Astrocyte (in vitro differentiated cells and primary cell): ENCODE measurements around the gene VSTM2B. TPM values are rescaled to one million over a fixed set of nuclear protein-coding genes. Genes with fewer than 3 reads are reported as not detected.

ENCODE experiments used
- DNase-seq: peaks from one replicate; pipeline ENCODE4 v3.0.0-alpha.2; 2010; ENCODE audit warnings: low read depth
- FAIRE-seq: peaks from 2 replicates; lab custom pipeline; 2011; peaks lifted over from hg19 to GRCh38; lab: Jason Lieb, UNC
- H2AFZ ChIP-seq: 2 replicates; pipeline ENCODE4 v1.6.0; 2012; ENCODE audit warnings: low read depth, low read length, inconsistent platforms
- H3K27ac ChIP-seq: 2 replicates; pipeline ENCODE4 v1.5.1; 2011; ENCODE audit warnings: low read depth, low read length, inconsistent platforms
- H3K27me3 ChIP-seq: 2 replicates; pipeline ENCODE4 v1.6.0; 2011; ENCODE audit warnings: low read length, inconsistent platforms; ENCODE audit not compliant: insufficient read depth
- H3K36me3 ChIP-seq: 2 replicates; pipeline ENCODE4 v1.5.1; 2011; ENCODE audit warnings: low read length, inconsistent platforms; ENCODE audit not compliant: insufficient read depth
- H3K4me1 ChIP-seq: 2 replicates; pipeline ENCODE4 v1.5.1; 2011; ENCODE audit warnings: low read length, inconsistent platforms; ENCODE audit not compliant: insufficient read depth
- H3K4me2 ChIP-seq: 2 replicates; pipeline ENCODE4 v1.6.0; 2012; ENCODE audit warnings: low read length, inconsistent platforms
- H3K4me3 ChIP-seq: 2 replicates; pipeline ENCODE4 v1.5.1; 2011; ENCODE audit warnings: low read depth, mild to moderate bottlenecking, low read length, inconsistent platforms; ENCODE audit not compliant: insufficient read depth
- H3K79me2 ChIP-seq: 2 replicates; pipeline ENCODE4 v1.6.0; 2012; ENCODE audit warnings: mild to moderate bottlenecking, low read length, inconsistent platforms; ENCODE audit not compliant: insufficient read depth
- H3K9ac ChIP-seq: 2 replicates; pipeline ENCODE4 v1.6.0; 2012; ENCODE audit warnings: mild to moderate bottlenecking, low read length, inconsistent platforms
- H3K9me3 ChIP-seq: 2 replicates; pipeline ENCODE4 v1.5.1; 2012; ENCODE audit warnings: low read depth, mild to moderate bottlenecking, low read length, inconsistent platforms; ENCODE audit not compliant: insufficient read depth
- H4K20me1 ChIP-seq: 2 replicates; pipeline ENCODE4 v1.6.0; 2012; ENCODE audit warnings: low read length, inconsistent platforms; ENCODE audit not compliant: insufficient read depth
- H3K27ac Mint-ChIP-seq: one replicate; pipeline ENCODE4 v1.8.0; 2021; ENCODE audit warnings: mild to moderate bottlenecking, mixed read lengths; ENCODE audit not compliant: unreplicated experiment
- H3K27me3 Mint-ChIP-seq: one replicate; pipeline ENCODE4 v1.8.0; 2021; ENCODE audit warnings: low read depth, mixed read lengths; ENCODE audit not compliant: unreplicated experiment
- H3K36me3 Mint-ChIP-seq: one replicate; pipeline ENCODE4 v1.8.0; 2021; ENCODE audit warnings: low read depth, mixed read lengths; ENCODE audit not compliant: unreplicated experiment
- H3K4me1 Mint-ChIP-seq: one replicate; pipeline ENCODE4 v1.8.0; 2021; ENCODE audit warnings: low read depth, mixed read lengths; ENCODE audit not compliant: unreplicated experiment
- H3K4me3 Mint-ChIP-seq: one replicate; pipeline ENCODE4 v1.8.0; 2021; ENCODE audit warnings: mild to moderate bottlenecking, moderate library complexity, mixed read lengths; ENCODE audit not compliant: unreplicated experiment
- H3K9me3 Mint-ChIP-seq: one replicate; pipeline ENCODE4 v1.8.0; 2021; ENCODE audit warnings: mild to moderate bottlenecking, mixed read lengths; ENCODE audit not compliant: unreplicated experiment
- CTCF ChIP-seq: IDR thresholded peaks from 2 replicates; pipeline ENCODE4 v1.5.1; 2011; ENCODE audit warnings: low read depth, mild to moderate bottlenecking, inconsistent platforms, low read length, moderate library complexity; ENCODE audit not compliant: insufficient read depth
- EZH2 ChIP-seq: IDR thresholded peaks from 2 replicates; pipeline ENCODE4 v1.6.1; 2012; ENCODE audit warnings: mild to moderate bottlenecking, low read length, inconsistent platforms; ENCODE audit not compliant: insufficient read depth
- total RNA-seq: library from RNA; stranded (reverse); gene quantifications from 2 replicates; pipeline ENCODE4 v1.2.1, GENCODE V29; 2021

Gene VSTM2B
- total RNA-seq, 1 donor from 2014 or later: not detected

DNA sequence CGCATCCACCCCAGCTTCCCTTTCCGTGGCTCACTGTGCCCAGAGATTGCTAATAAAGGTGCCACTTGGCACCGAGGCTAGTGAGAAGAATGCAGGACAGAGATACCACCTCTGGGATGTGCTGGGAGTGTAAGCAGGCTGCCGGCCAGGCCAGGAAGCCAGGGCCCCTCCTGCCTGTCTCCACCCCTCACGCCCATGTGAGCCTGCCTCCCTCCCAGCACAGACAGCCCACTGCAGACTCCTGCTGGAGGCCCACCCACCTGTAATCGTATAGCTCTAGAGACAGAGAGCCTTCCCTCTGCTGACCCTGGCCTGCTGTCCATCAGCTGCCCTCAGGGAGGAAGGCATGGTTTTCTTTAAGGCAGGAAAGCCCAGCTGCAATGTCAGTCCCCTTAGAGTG is 13.9 kb downstream of the VSTM2B start:
- FAIRE-seq (no peak), DNase-seq (no peak)
- H3K27ac ChIP-seq: no peak overlapping the region
- H3K27ac Mint-ChIP-seq: no peak overlapping the region
- H3K4me1 Mint-ChIP-seq: no peaks in the 10 kb centered on the region
- H3K36me3 Mint-ChIP-seq: no peaks in the 10 kb centered on the region
- H3K9me3 ChIP-seq: peaks cover 12% of the 10 kb centered on the region
- H3K79me2 ChIP-seq: no peaks in the 10 kb centered on the region
- H3K36me3 ChIP-seq: no peaks in the 10 kb centered on the region
- H3K4me1 ChIP-seq: no peaks in the 10 kb centered on the region
- no peak overlapping the region for H3K4me3 Mint-ChIP-seq
- no peak overlapping the region for H2AFZ ChIP-seq
- peaks cover 5% of the 10 kb centered on the region for H3K9me3 Mint-ChIP-seq
- no peaks in the 10 kb centered on the region for H3K27me3 ChIP-seq
- no peaks in the 10 kb centered on the region for H4K20me1 ChIP-seq
- TF ChIP-seq CTCF (no peak), EZH2 (no peak)
- no peak overlapping the region for H3K9ac ChIP-seq
- H3K4me2 ChIP-seq: no peak overlapping the region
- H3K27me3 Mint-ChIP-seq: peaks cover 45% of the 10 kb centered on the region
- H3K4me3 ChIP-seq: no peak overlapping the region

DNA sequence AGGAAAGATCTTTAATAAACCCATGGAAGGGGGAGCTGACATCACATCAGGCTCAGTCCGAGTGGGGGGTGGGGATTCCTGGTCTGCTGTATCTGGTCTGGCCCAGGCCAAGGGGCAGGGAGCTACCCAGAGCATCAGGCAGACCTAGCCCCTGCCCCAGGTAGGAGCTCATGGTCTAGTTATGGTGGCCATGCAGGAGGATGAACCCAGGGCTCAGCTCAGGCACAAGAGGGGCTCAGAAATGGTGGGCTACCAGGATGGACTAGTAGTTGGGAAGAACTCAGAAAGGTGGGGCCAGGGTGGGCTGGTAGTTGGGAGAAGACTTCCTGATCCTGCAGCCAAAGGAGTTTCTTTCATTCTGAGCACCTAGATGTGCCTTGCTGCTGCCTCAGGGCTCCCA is 14.3 kb downstream of the VSTM2B start:
- H3K4me1 ChIP-seq: no peaks in the 10 kb centered on the region
- peaks cover 44% of the 10 kb centered on the region for H3K27me3 Mint-ChIP-seq
- peaks cover 5% of the 10 kb centered on the region for H3K9me3 Mint-ChIP-seq
- TF ChIP-seq CTCF (no peak), EZH2 (no peak)
- H3K27me3 ChIP-seq: no peaks in the 10 kb centered on the region
- FAIRE-seq: no peak
- no peaks in the 10 kb centered on the region for H3K36me3 ChIP-seq
- H3K4me3 Mint-ChIP-seq: no peak overlapping the region
- no peak overlapping the region for H3K4me2 ChIP-seq
- peaks cover 12% of the 10 kb centered on the region for H3K9me3 ChIP-seq
- H3K4me3 ChIP-seq: no peak overlapping the region
- no peaks in the 10 kb centered on the region for H4K20me1 ChIP-seq
- no peaks in the 10 kb centered on the region for H3K36me3 Mint-ChIP-seq
- DNase-seq: no peak
- no peak overlapping the region for H3K27ac Mint-ChIP-seq
- H3K79me2 ChIP-seq: no peaks in the 10 kb centered on the region
- H2AFZ ChIP-seq: no peak overlapping the region
- H3K9ac ChIP-seq: no peak overlapping the region
- H3K27ac ChIP-seq: no peak overlapping the region
- H3K4me1 Mint-ChIP-seq: no peaks in the 10 kb centered on the region

DNA sequence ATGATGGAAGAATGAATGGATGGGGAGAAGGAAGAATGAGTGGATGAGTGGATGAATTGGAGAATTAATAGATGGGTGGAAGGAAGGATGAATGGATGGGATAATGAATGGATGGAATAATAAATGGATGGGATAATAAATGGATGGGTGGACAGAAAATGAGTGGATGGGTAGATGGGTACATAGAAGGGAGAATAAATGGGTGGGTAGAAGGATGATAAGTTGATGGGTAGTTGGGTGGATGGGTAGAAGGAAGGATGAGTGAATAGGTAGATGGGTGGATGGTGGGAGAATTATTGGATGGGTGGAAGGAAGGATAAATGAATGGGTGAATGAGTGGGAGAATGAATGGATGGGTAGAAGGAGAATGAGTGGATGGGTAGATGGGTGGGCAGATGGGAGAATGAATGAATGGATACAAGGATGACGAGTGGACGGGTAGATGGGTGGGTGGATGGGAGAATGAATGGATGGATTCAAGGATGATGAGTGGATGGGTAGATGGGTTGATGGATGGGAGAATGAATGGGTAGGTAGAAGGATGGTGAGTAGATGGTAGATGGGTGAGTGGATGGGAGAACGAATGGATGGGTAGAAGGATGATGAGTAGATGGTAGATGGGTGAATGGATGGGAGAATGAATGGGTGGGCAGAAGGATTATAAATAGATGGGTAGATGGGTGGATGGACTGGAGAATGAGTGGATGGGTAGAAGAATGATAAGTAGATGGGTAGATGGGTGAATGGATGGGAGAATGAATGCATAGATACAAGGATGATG is 15.9 kb downstream of the VSTM2B start:
- no peak for DNase-seq
- TF ChIP-seq EZH2 (no peak), CTCF (no peak)
- no peak for FAIRE-seq

More for the DNA sequence above, 15.9 kb downstream of the VSTM2B start:
- Histone ChIP-seq H2AFZ (no peak overlapping the region), H3K9ac (no peak overlapping the region), H3K27ac (no peak overlapping the region), H3K9me3 (peaks cover 12% of the 10 kb centered on the region), H3K79me2 (no peaks in the 10 kb centered on the region), H3K36me3 (no peaks in the 10 kb centered on the region), H3K4me2 (no peak overlapping the region), H3K27me3 (no peaks in the 10 kb centered on the region), H4K20me1 (no peaks in the 10 kb centered on the region), H3K4me3 (no peak overlapping the region), H3K4me1 (no peaks in the 10 kb centered on the region)
- Mint-ChIP-seq H3K4me1 (no peaks in the 10 kb centered on the region), H3K4me3 (no peak overlapping the region), H3K27ac (no peak overlapping the region), H3K27me3 (peaks cover 30% of the 10 kb centered on the region), H3K36me3 (no peaks in the 10 kb centered on the region), H3K9me3 (peaks cover 5% of the 10 kb centered on the region)
